Loucy (cell line): ENCODE results near the gene GPHN.

Experiments used
- CTCF ChIP-seq: fragments of 200-600 bp; sonication (generic); conservative IDR thresholded peaks from 2 replicates; pipeline ENCODE4 v1.5.1; 2014; ENCODE audit warnings: mild to moderate bottlenecking, antibody characterized with exemption, low read length
- EZH2phosphoT487 ChIP-seq: fragments of 200-600 bp; IDR thresholded peaks from 2 replicates; pipeline ENCODE4 v1.6.1; 2018; ENCODE audit warnings: antibody characterized with exemption, mild to moderate bottlenecking, moderate library complexity, borderline replicate concordance

GRCh38 chr14:67186172-67186768, 678.3 kb downstream of the GPHN start:
- no peak for TF ChIP-seq CTCF
- TF ChIP-seq EZH2phosphoT487 = no peak
